ENCODE results near the gene KIF5C. TPM values are rescaled to one million over a fixed set of nuclear protein-coding genes. Genes with fewer than 3 reads are reported as not detected.
A peak's percentile ranks its signal among the peaks of the same experiment; 100 is the strongest.

KIF5C gene
- total and polyA plus RNA-seq, 2 experiments from 2014 or later, result 0.11 to 0.19 TPM

GRCh38 chr2:148988337-148988736, 113.3 kb downstream of the KIF5C start:
- WGBS, 2 experiments (ENCODE audit: low coverage in 1 of 2, low lambda C conversion rate in 2 of 2, missing lambda C conversion rate in 2 of 2), result 50 to 55% methylated on average over 1 of the region's 1 CpG

DNA sequence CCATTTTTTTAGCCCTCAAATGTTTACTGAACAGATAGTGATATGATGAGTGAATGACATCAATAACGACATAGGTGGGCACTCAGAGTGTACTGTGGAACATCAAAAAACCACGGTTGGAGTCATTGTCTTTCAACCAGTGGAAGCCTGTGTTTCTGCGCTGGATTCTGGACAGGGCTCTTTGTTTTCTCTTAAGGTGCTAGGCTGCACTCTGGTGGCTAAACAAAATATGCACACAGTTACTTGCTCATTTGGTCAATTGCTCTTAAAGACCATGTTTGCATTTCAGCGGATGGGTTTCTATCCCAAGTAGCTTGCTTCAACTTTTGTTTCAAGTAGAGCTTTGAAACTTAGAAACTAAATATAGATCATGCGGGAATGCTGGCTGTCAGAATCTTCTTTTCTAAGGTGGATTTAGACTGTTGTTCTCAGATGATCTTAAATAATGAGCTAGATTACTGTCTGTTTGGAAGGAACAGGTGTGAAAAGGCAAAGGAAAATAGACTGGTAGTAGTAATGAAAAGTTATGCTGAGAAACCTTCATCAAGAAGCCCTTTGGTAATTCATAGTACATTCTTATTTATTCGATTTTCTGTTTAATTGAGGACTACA, 115.0 kb downstream of the KIF5C start:
- Histone ChIP-seq H3K36me3 (ENCODE audit: low read depth) (no peaks in the 10 kb centered on the region), H3K4me1 (ENCODE audit: insufficient read depth) (no peaks in the 10 kb centered on the region; the same call in 1 of the 2 replicates), H3K27ac (no peak overlapping the region), H3K9ac (no peak overlapping the region), H2AFZ (no peak overlapping the region), H3K9me3 (ENCODE audit: low read depth) (no peaks in the 10 kb centered on the region), H3K9me2 (ENCODE audit: insufficient read depth) (no peaks in the 10 kb centered on the region), H3K4me2 (ENCODE audit: unreplicated experiment) (no peak overlapping the region), H3K79me2 (ENCODE audit: insufficient read depth) (no peaks in the 10 kb centered on the region), H3F3A (ENCODE audit: insufficient read depth) (no peaks in the 10 kb centered on the region), H4K20me1 (ENCODE audit: insufficient read depth) (no peaks in the 10 kb centered on the region), H3K4me3 (no peak overlapping the region), H3K27me3 (replicated peaks; ENCODE audit: insufficient read depth) (peaks cover 8% of the 10 kb centered on the region; the same call in 1 of the 2 replicates)
- DNase-seq, result peak; percentile 87
- WGBS, 2 experiments (ENCODE audit: low coverage in 1 of 2, low lambda C conversion rate in 2 of 2, missing lambda C conversion rate in 2 of 2), result 7 to 10% methylated on average over 6 of the region's 6 CpGs
- in situ Hi-C loops (cut with MboI), result loop anchor here (10.0 to 25.0 kb wide), 2 partner anchors 465 to 1003 kb away; no protein-coding TSS in a partner anchor
- TF ChIP-seq EZH2 (IDR thresholded peaks at IDR 0.05; ENCODE audit: insufficient read depth, poor library complexity, severe bottlenecking), result no peak
- TF ChIP-seq EZH2phosphoT487 (IDR thresholded peaks at IDR 0.05; ENCODE audit: insufficient read depth, low read depth), result no peak

More at GRCh38 chr2:148988337-148988736, 113.3 kb downstream of the KIF5C start:
- H2AFZ ChIP-seq, result no peak overlapping the region
- H3K4me1 ChIP-seq (ENCODE audit: insufficient read depth), result no peaks in the 10 kb centered on the region; the same call in 1 of the 2 replicates
- H3K36me3 ChIP-seq (ENCODE audit: low read depth), result no peaks in the 10 kb centered on the region
- H3K27ac ChIP-seq, result no peak overlapping the region
- no peaks in the 10 kb centered on the region for H3K9me3 ChIP-seq (ENCODE audit: low read depth)
- in situ Hi-C loops (cut with MboI), result loop anchor here (10.0 to 25.0 kb wide), 2 partner anchors 464 to 1001 kb away; no protein-coding TSS in a partner anchor
- no peaks in the 10 kb centered on the region for H4K20me1 ChIP-seq (ENCODE audit: insufficient read depth)
- no peak overlapping the region for H3K4me2 ChIP-seq (ENCODE audit: unreplicated experiment)
- H3K79me2 ChIP-seq (ENCODE audit: insufficient read depth), result no peaks in the 10 kb centered on the region
- H3K9me2 ChIP-seq (ENCODE audit: insufficient read depth), result no peaks in the 10 kb centered on the region
- peaks cover 8% of the 10 kb centered on the region; the same call in 1 of the 2 replicates for H3K27me3 ChIP-seq (replicated peaks; ENCODE audit: insufficient read depth)
- TF ChIP-seq EZH2phosphoT487 (IDR thresholded peaks at IDR 0.05; ENCODE audit: insufficient read depth, low read depth), result no peak
- H3K9ac ChIP-seq, result no peak overlapping the region
- H3K4me3 ChIP-seq, result no peak overlapping the region
- no peaks in the 10 kb centered on the region for H3F3A ChIP-seq (ENCODE audit: insufficient read depth)
- no peak for DNase-seq

GRCh38 chr2:148990968-148991367, 115.9 kb downstream of the KIF5C start:
- 72 to 77% methylated on average over 6 of the region's 6 CpGs for WGBS, 2 experiments (ENCODE audit: low coverage in 1 of 2, low lambda C conversion rate in 2 of 2, missing lambda C conversion rate in 2 of 2)
- in situ Hi-C loops (cut with MboI), result loop anchor here (25.0 kb wide), 1 partner anchor 1004 kb away; no protein-coding TSS in a partner anchor

GRCh38 chr2:148992448-148992847, 117.4 kb downstream of the KIF5C start:
- Histone ChIP-seq H3K4me3 (no peak overlapping the region), H4K20me1 (ENCODE audit: insufficient read depth) (no peaks in the 10 kb centered on the region), H3K36me3 (ENCODE audit: low read depth) (no peaks in the 10 kb centered on the region), H3F3A (ENCODE audit: insufficient read depth) (no peaks in the 10 kb centered on the region), H3K9me2 (ENCODE audit: insufficient read depth) (no peaks in the 10 kb centered on the region), H3K4me1 (ENCODE audit: insufficient read depth) (no peaks in the 10 kb centered on the region; the same call in 1 of the 2 replicates), H3K9ac (no peak overlapping the region), H2AFZ (no peak overlapping the region), H3K4me2 (ENCODE audit: unreplicated experiment) (no peak overlapping the region), H3K9me3 (ENCODE audit: low read depth) (no peaks in the 10 kb centered on the region), H3K79me2 (ENCODE audit: insufficient read depth) (no peaks in the 10 kb centered on the region), H3K27ac (no peak overlapping the region), H3K27me3 (replicated peaks; ENCODE audit: insufficient read depth) (no peaks in the 10 kb centered on the region)
- TF ChIP-seq EZH2phosphoT487 (IDR thresholded peaks at IDR 0.05; ENCODE audit: insufficient read depth, low read depth), result no peak
- TF ChIP-seq EZH2 (IDR thresholded peaks at IDR 0.05; ENCODE audit: insufficient read depth, poor library complexity, severe bottlenecking), result no peak
- in situ Hi-C loops (cut with MboI), result loop anchor here (25.0 kb wide), 1 partner anchor 1005 kb away; no protein-coding TSS in a partner anchor
- DNase-seq, result no peak

More at GRCh38 chr2:148990968-148991367, 115.9 kb downstream of the KIF5C start:
- no peak overlapping the region for H3K9ac ChIP-seq
- H3K27me3 ChIP-seq (replicated peaks; ENCODE audit: insufficient read depth), result peaks cover under 1% of the 10 kb centered on the region; the same call in 1 of the 2 replicates
- no peaks in the 10 kb centered on the region for H3K9me3 ChIP-seq (ENCODE audit: low read depth)
- DNase-seq, result no peak
- H3K4me2 ChIP-seq (ENCODE audit: unreplicated experiment), result no peak overlapping the region
- H3K4me3 ChIP-seq, result no peak overlapping the region
- TF ChIP-seq EZH2 (IDR thresholded peaks at IDR 0.05; ENCODE audit: insufficient read depth, poor library complexity, severe bottlenecking), result no peak
- TF ChIP-seq EZH2phosphoT487 (IDR thresholded peaks at IDR 0.05; ENCODE audit: insufficient read depth, low read depth), result no peak
- no peaks in the 10 kb centered on the region for H3K36me3 ChIP-seq (ENCODE audit: low read depth)
- H4K20me1 ChIP-seq (ENCODE audit: insufficient read depth), result no peaks in the 10 kb centered on the region
- H3K79me2 ChIP-seq (ENCODE audit: insufficient read depth), result no peaks in the 10 kb centered on the region
- H2AFZ ChIP-seq, result no peak overlapping the region
- no peaks in the 10 kb centered on the region for H3F3A ChIP-seq (ENCODE audit: insufficient read depth)
- no peaks in the 10 kb centered on the region; the same call in 1 of the 2 replicates for H3K4me1 ChIP-seq (ENCODE audit: insufficient read depth)
- H3K27ac ChIP-seq, result no peak overlapping the region
- no peaks in the 10 kb centered on the region for H3K9me2 ChIP-seq (ENCODE audit: insufficient read depth)

All from GM23248 (cell line).